Stomach (tissue), 4 donors: ENCODE results near the gene PTGFRN.

Source experiments
- EP300 ChIP-seq: sonication (generic); formaldehyde crosslinking; IDR thresholded peaks from one replicate; pipeline ENCODE4 v1.6.1; 2017; ENCODE audit warnings: antibody characterized with exemption
- POLR2AphosphoS5 ChIP-seq, 3 donors: sonication (generic); formaldehyde crosslinking; IDR thresholded peaks; one replicate each; pipeline ENCODE4 v1.6.1; 2016; ENCODE audit warnings: antibody characterized with exemption in 3 of 3
- TF ChIP-seq, protein P1 (sequence below), 7 experiments: fragments of 450-650 bp in 4 of 7; fragments of 200-600 bp in 3 of 7; sonication (generic) in 3 of 7; IDR thresholded peaks; one replicate each; pipeline ENCODE4 v1.5.1; 2016 to 2019; ENCODE audit warnings: antibody characterized with exemption in 7 of 7, control low read depth in 2 of 7, mild to moderate bottlenecking in 1 of 7

DNA sequence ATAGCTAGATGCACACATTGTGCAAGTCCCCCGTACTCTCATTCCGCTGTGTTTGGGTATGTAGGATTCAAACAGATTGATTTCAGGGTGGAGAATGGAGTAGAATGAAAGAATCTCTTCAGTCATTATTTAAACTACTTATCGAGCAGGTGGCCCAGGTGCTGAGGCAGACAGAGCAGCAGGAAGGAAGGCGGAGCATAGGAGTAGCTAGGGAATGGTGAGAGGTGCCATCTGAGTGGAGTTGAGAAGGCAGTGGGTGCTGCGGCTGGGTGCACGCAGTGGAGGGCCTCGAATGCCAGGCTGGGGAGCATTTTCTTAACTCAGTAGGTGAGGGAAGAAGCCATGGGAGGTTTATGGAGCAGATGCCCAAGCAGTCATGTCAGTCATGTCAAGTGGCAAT lies 46.7 kb downstream of the PTGFRN start:
- TF ChIP-seq, protein P1, sequence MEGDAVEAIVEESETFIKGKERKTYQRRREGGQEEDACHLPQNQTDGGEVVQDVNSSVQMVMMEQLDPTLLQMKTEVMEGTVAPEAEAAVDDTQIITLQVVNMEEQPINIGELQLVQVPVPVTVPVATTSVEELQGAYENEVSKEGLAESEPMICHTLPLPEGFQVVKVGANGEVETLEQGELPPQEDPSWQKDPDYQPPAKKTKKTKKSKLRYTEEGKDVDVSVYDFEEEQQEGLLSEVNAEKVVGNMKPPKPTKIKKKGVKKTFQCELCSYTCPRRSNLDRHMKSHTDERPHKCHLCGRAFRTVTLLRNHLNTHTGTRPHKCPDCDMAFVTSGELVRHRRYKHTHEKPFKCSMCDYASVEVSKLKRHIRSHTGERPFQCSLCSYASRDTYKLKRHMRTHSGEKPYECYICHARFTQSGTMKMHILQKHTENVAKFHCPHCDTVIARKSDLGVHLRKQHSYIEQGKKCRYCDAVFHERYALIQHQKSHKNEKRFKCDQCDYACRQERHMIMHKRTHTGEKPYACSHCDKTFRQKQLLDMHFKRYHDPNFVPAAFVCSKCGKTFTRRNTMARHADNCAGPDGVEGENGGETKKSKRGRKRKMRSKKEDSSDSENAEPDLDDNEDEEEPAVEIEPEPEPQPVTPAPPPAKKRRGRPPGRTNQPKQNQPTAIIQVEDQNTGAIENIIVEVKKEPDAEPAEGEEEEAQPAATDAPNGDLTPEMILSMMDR (IDR thresholded peaks at IDR 0.05): no peak
- no peak for TF ChIP-seq EP300
- no peak for TF ChIP-seq POLR2AphosphoS5 (IDR thresholded peaks at IDR 0.05)
